Epithelial cell of prostate (primary cell): Measurements from ENCODE around the gene DGCR6.
"Not testable (repeated sequence)": the region's sequence is repeated elsewhere in the genome, so short reads cannot be mapped to it uniquely, and the experiment has no call there.

Experiments
- DNase-seq: peaks from one replicate; pipeline ENCODE4 v3.0.0-alpha.2; 2011; ENCODE audit warnings: low read depth, low spot score
- H3K27ac ChIP-seq: fragments of 450-650 bp; 2 replicates; pipeline ENCODE4 v1.5.1; 2017; ENCODE audit warnings: mild to moderate bottlenecking

Gene DGCR6

GRCh38 chr22:18905540-18906409, at the start of gene DGCR6:
DGCR6 (plus strand) TSS chr22:18906320; CDS start chr22:18906375, 55 bp downstream.
- no peak within 1 kb of the TSS for H3K27ac ChIP-seq

GRCh38 chr22:18859314-18859713, 46.8 kb upstream of the DGCR6 start:
- H3K27ac ChIP-seq, DNase-seq: not testable (repeated sequence)

More at GRCh38 chr22:18905540-18906409, at the start of gene DGCR6:
- no peak for DNase-seq

- not testable (repeated sequence) for H3K27ac ChIP-seq, DNase-seq
These were observed 24.9 kb upstream of the DGCR6 start for GRCh38 chr22:18881260-18881659.

GRCh38 chr22:18884465-18884864, 21.7 kb upstream of the DGCR6 start:
- DNase-seq, H3K27ac ChIP-seq: not testable (repeated sequence)

- no peak overlapping the region for H3K27ac ChIP-seq
- no peak for DNase-seq
These were observed 18.0 kb upstream of the DGCR6 start for GRCh38 chr22:18888115-18888514.

- DNase-seq, H3K27ac ChIP-seq: not testable (repeated sequence)
These were observed 15.5 kb upstream of the DGCR6 start for GRCh38 chr22:18890510-18891192.

- not testable (repeated sequence) for H3K27ac ChIP-seq, DNase-seq
These were observed 12.3 kb upstream of the DGCR6 start for GRCh38 chr22:18893775-18894174.

GRCh38 chr22:18896037-18896657, 10.0 kb upstream of the DGCR6 start:
- DNase-seq, H3K27ac ChIP-seq: not testable (repeated sequence)

GRCh38 chr22:18906410-18906745, 258 bp downstream of the DGCR6 start:
- not testable (repeated sequence) for H3K27ac ChIP-seq, DNase-seq

GRCh38 chr22:18906896-18907295, 776 bp downstream of the DGCR6 start:
- no peak overlapping the region for H3K27ac ChIP-seq
- DNase-seq, result no peak

GRCh38 chr22:18909556-18909955, 3.4 kb downstream of the DGCR6 start:
- DNase-seq, result no peak
- no peak overlapping the region for H3K27ac ChIP-seq

GRCh38 chr22:18911535-18911934, 5.4 kb downstream of the DGCR6 start:
- DNase-seq, result not testable (repeated sequence)

GRCh38 chr22:18912264-18912946, 6.3 kb downstream of the DGCR6 start:
- not testable (repeated sequence) for DNase-seq, H3K27ac ChIP-seq

More at GRCh38 chr22:18911535-18911934, 5.4 kb downstream of the DGCR6 start:
- H3K27ac ChIP-seq, result not testable (repeated sequence)

GRCh38 chr22:18914558-18914957, 8.4 kb downstream of the DGCR6 start:
- not testable (repeated sequence) for H3K27ac ChIP-seq, DNase-seq

- not testable (repeated sequence) for H3K27ac ChIP-seq, DNase-seq
These were observed 9.4 kb downstream of the DGCR6 start for GRCh38 chr22:18915550-18915949.

GRCh38 chr22:18917818-18918217, 11.7 kb downstream of the DGCR6 start:
- not testable (repeated sequence) for H3K27ac ChIP-seq, DNase-seq

- not testable (repeated sequence) for H3K27ac ChIP-seq, DNase-seq
These were observed 14.3 kb downstream of the DGCR6 start for GRCh38 chr22:18920257-18920902.

GRCh38 chr22:18925368-18926064, 19.4 kb downstream of the DGCR6 start:
- no peak for DNase-seq
- no peak overlapping the region for H3K27ac ChIP-seq

GRCh38 chr22:18927020-18927419, 20.9 kb downstream of the DGCR6 start:
- no peak overlapping the region for H3K27ac ChIP-seq
- no peak for DNase-seq
